HEK293 (cell line): ENCODE measurements around the gene CDK5.

Source experiments
- CTCF ChIA-PET: fragments of 350-600 bp; formaldehyde crosslinking; extraction: SDS; loops from one replicate; lab custom pipeline; 2021; ENCODE audit warnings: antibody characterized with exemption; lab: Yijun Ruan, JAX
- POLR2A ChIA-PET: fragments of 300-600 bp; formaldehyde crosslinking; extraction: SDS; loops from one replicate; lab custom pipeline; 2020; ENCODE audit warnings: antibody characterized with exemption, inconsistent platforms; lab: Yijun Ruan, JAX
- H3K27ac ChIP-seq: fragments of 200-500 bp; sonication (Bioruptor generic); 2 replicates; pipeline ENCODE4 v1.5.1; 2014; ENCODE audit warnings: low read depth, low read length, control low read depth, inconsistent platforms; ENCODE audit errors: extremely low read depth
- H3K36me3 ChIP-seq, 2 experiments: fragments of 200-500 bp in 1 of 2; sonication (Bioruptor generic) in 1 of 2; 1 replicate in 1 of 2; 2 replicates in 1 of 2; pipeline ENCODE4 v1.5.1; 2014 to 2017; ENCODE audit warnings: inconsistent platforms in 2 of 2, low read length in 2 of 2; ENCODE audit not compliant: control insufficient read depth in 2 of 2, insufficient read depth in 1 of 2
- H3K4me1 ChIP-seq: fragments of 200-500 bp; sonication (Bioruptor generic); 2 replicates; pipeline ENCODE4 v1.5.1; 2014; ENCODE audit warnings: mild to moderate bottlenecking, low read length, inconsistent platforms; ENCODE audit not compliant: control insufficient read depth, insufficient read depth
- H3K4me3 ChIP-seq: 2 replicates; pipeline ENCODE4 v1.5.1; 2011; ENCODE audit warnings: low read depth, mild to moderate bottlenecking, control low read depth, low read length, moderate library complexity
- H3K9me3 ChIP-seq: fragments of 200-500 bp; sonication (Bioruptor generic); 2 replicates; pipeline ENCODE4 v1.5.1; 2014; ENCODE audit warnings: low read depth, low read length, inconsistent platforms; ENCODE audit not compliant: control insufficient read depth, insufficient read depth
- BCL11B ChIP-seq: fragments of 450-650 bp; formaldehyde crosslinking; IDR thresholded peaks from 2 replicates; pipeline ENCODE4 v1.5.1; 2016; ENCODE audit warnings: low read depth, missing biosample characterization, missing genetic modification characterization
- EGR2 ChIP-seq: fragments of 450-650 bp; formaldehyde crosslinking; IDR thresholded peaks from 2 replicates; pipeline ENCODE4 v1.5.1; 2016; ENCODE audit warnings: low read depth, missing biosample characterization, missing genetic modification characterization
- GLIS1 ChIP-seq: fragments of 450-650 bp; formaldehyde crosslinking; IDR thresholded peaks from 2 replicates; pipeline ENCODE4 v1.5.1; 2016; ENCODE audit warnings: missing biosample characterization, missing genetic modification characterization
- WT1 ChIP-seq: fragments of 450-650 bp; formaldehyde crosslinking; IDR thresholded peaks from 2 replicates; pipeline ENCODE4 v1.5.1; 2016; ENCODE audit warnings: missing biosample characterization, missing genetic modification characterization
- ZBTB20 ChIP-seq: fragments of 450-650 bp; formaldehyde crosslinking; IDR thresholded peaks from 2 replicates; pipeline ENCODE4 v1.5.1; 2016; ENCODE audit warnings: missing biosample characterization, missing genetic modification characterization
- ZNF121 ChIP-seq: fragments of 450-650 bp; formaldehyde crosslinking; IDR thresholded peaks from 2 replicates; pipeline ENCODE4 v1.5.1; 2016; ENCODE audit warnings: missing biosample characterization, missing genetic modification characterization
- ZNF2 ChIP-seq: fragments of 450-650 bp; formaldehyde crosslinking; IDR thresholded peaks from 2 replicates; pipeline ENCODE4 v1.5.1; 2016; ENCODE audit warnings: missing biosample characterization, missing genetic modification characterization
- ZNF335 ChIP-seq: fragments of 450-650 bp; formaldehyde crosslinking; conservative IDR thresholded peaks from 2 replicates; pipeline ENCODE4 v1.5.1; 2016; ENCODE audit warnings: missing biosample characterization, missing genetic modification characterization
- ZNF366 ChIP-seq: fragments of 450-650 bp; formaldehyde crosslinking; conservative IDR thresholded peaks from 2 replicates; pipeline ENCODE4 v1.5.1; 2016; ENCODE audit warnings: missing biosample characterization, missing genetic modification characterization
- ZNF37A ChIP-seq: fragments of 450-650 bp; IDR thresholded peaks from 2 replicates; pipeline ENCODE4 v1.5.1; 2018; ENCODE audit warnings: missing biosample characterization, missing genetic modification characterization
- ZNF530 ChIP-seq: fragments of 450-650 bp; formaldehyde crosslinking; IDR thresholded peaks from 2 replicates; pipeline ENCODE4 v1.5.1; 2016; ENCODE audit warnings: low read depth, missing biosample characterization, missing genetic modification characterization
- ZNF560 ChIP-seq: fragments of 450-650 bp; formaldehyde crosslinking; IDR thresholded peaks from 2 replicates; pipeline ENCODE4 v1.5.1; 2017; ENCODE audit warnings: missing biosample characterization, missing genetic modification characterization, borderline replicate concordance
- ZNF561 ChIP-seq: fragments of 450-650 bp; IDR thresholded peaks from 2 replicates; pipeline ENCODE4 v1.5.1; 2018; ENCODE audit warnings: missing biosample characterization, missing genetic modification characterization, borderline replicate concordance
- ZNF624 ChIP-seq: fragments of 450-650 bp; formaldehyde crosslinking; IDR thresholded peaks from 2 replicates; pipeline ENCODE4 v1.5.1; 2017; ENCODE audit warnings: missing biosample characterization, missing genetic modification characterization
- ZNF660 ChIP-seq: fragments of 450-650 bp; IDR thresholded peaks from 2 replicates; pipeline ENCODE4 v1.5.1; 2018; ENCODE audit warnings: missing biosample characterization, mild to moderate bottlenecking, missing genetic modification characterization
- ZNF843 ChIP-seq: fragments of 450-650 bp; formaldehyde crosslinking; IDR thresholded peaks from 2 replicates; pipeline ENCODE4 v1.5.1; 2016; ENCODE audit warnings: missing biosample characterization, missing genetic modification characterization
- TF ChIP-seq, protein P1 (sequence below): fragments of 450-650 bp; formaldehyde crosslinking; IDR thresholded peaks from 2 replicates; pipeline ENCODE4 v1.5.1; 2016; ENCODE audit warnings: missing biosample characterization, missing genetic modification characterization
- TF ChIP-seq, protein P2 (sequence below): fragments of 450-650 bp; formaldehyde crosslinking; IDR thresholded peaks from 2 replicates; pipeline ENCODE4 v1.5.1; 2016; ENCODE audit warnings: missing biosample characterization, missing genetic modification characterization
- TF ChIP-seq, protein P3 (sequence below): fragments of 450-650 bp; formaldehyde crosslinking; conservative IDR thresholded peaks from 2 replicates; pipeline ENCODE4 v1.5.1; 2016; ENCODE audit warnings: low read depth, missing biosample characterization, missing genetic modification characterization
- TF ChIP-seq, protein P4 (sequence below): fragments of 450-650 bp; formaldehyde crosslinking; IDR thresholded peaks from 2 replicates; pipeline ENCODE4 v1.5.1; 2016; ENCODE audit warnings: missing biosample characterization, missing genetic modification characterization, borderline replicate concordance
- TF ChIP-seq, protein P5 (sequence below): fragments of 450-650 bp; formaldehyde crosslinking; IDR thresholded peaks from 2 replicates; pipeline ENCODE4 v1.5.1; 2016; ENCODE audit warnings: missing biosample characterization, missing genetic modification characterization

CDK5 gene

DNA sequence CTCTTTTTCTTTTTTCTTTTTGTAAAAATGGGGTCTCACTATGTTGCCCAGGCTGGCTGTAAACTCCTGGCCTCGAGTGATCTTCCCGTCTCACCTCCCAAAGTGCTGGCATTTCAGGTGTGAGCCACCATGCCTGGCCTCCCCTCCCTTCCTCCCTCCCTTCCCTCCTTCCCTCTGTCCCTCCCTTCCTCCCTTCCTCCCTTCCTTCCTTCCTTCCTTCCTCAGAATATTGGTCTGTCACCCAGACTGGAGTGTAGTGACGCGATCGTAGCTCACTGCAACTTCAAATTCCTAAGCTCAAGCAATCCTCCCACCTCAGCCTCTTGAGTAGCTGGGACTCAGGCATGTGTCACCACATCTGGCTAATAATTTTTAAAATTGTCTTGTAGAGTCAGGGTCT lies 37.0 kb upstream of the CDK5 start:
- Histone ChIP-seq H3K9me3 (no peaks in the 10 kb centered on the region), H3K4me3 (no peak overlapping the region), H3K27ac (0 out of 2 replicates have a peak overlapping the region, but pooled peaks have one; percentile 7), H3K36me3 (peaks cover 0 to 47% of the 10 kb centered on the region in 2 experiments; a peak in 2 of 3 replicates), H3K4me1 (0 out of 2 replicates have a peak, but pooled peaks cover under 1% of the 10 kb centered on the region)
- ChIA-PET CTCF (interaction anchor here (0.7 to 4.9 kb wide), 4 partner anchors 17 to 1404 kb away, joined by 3 to 43 read pairs (median 3); no protein-coding TSS in a partner anchor), POLR2A (no interaction called here)
- TF ChIP-seq, protein P1, sequence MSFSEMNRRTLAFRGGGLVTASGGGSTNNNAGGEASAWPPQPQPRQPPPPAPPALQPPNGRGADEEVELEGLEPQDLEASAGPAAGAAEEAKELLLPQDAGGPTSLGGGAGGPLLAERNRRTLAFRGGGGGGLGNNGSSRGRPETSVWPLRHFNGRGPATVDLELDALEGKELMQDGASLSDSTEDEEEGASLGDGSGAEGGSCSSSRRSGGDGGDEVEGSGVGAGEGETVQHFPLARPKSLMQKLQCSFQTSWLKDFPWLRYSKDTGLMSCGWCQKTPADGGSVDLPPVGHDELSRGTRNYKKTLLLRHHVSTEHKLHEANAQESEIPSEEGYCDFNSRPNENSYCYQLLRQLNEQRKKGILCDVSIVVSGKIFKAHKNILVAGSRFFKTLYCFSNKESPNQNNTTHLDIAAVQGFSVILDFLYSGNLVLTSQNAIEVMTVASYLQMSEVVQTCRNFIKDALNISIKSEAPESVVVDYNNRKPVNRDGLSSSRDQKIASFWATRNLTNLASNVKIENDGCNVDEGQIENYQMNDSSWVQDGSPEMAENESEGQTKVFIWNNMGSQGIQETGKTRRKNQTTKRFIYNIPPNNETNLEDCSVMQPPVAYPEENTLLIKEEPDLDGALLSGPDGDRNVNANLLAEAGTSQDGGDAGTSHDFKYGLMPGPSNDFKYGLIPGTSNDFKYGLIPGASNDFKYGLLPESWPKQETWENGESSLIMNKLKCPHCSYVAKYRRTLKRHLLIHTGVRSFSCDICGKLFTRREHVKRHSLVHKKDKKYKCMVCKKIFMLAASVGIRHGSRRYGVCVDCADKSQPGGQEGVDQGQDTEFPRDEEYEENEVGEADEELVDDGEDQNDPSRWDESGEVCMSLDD (tag by site-specific recombination), result no peak
- TF ChIP-seq ZNF366 (tag by site-specific recombination) (peak; percentile 86), WT1 (peak; percentile 87), ZNF121 (tag by site-specific recombination) (peak; percentile 99), ZNF624 (tag by site-specific recombination) (no peak)
- TF ChIP-seq, protein P2, sequence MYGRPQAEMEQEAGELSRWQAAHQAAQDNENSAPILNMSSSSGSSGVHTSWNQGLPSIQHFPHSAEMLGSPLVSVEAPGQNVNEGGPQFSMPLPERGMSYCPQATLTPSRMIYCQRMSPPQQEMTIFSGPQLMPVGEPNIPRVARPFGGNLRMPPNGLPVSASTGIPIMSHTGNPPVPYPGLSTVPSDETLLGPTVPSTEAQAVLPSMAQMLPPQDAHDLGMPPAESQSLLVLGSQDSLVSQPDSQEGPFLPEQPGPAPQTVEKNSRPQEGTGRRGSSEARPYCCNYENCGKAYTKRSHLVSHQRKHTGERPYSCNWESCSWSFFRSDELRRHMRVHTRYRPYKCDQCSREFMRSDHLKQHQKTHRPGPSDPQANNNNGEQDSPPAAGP (tag by site-specific recombination), result 0 out of 2 replicates have a peak, but pooled peaks have one; percentile 32

DNA sequence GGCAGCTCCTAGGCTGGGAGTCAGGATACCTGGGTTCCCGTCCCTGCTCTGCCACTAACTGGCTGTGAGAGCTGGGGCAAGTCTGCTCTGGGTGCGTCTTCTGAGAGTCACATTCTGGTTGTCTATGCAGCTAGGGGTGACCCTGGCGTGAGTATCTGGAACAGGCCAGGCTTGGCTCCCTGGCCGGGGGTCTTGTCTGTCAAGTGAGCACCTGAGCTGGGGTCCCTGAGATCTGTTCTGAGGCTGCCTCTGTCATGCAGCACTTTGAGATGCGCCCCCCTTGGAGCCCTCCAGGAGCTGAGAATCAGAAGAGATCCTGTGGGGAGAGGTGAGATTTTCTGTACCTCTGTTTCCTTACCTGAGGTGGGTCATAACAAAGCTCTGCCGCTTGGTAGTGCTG lies 36.1 kb upstream of the CDK5 start:
- Histone ChIP-seq H3K4me3 (no peak overlapping the region), H3K9me3 (no peaks in the 10 kb centered on the region), H3K27ac (no peak overlapping the region), H3K36me3 (peaks cover 0 to 48% of the 10 kb centered on the region in 2 experiments; a peak in 2 of 3 replicates), H3K4me1 (peaks cover 4% of the 10 kb centered on the region; the same call in 1 of the 2 replicates)
- CTCF ChIA-PET, result interaction anchor here (0.6 to 4.9 kb wide), 5 partner anchors 13 to 84 kb away, joined by 3 to 43 read pairs (median 3); no protein-coding TSS in a partner anchor
- POLR2A ChIA-PET, result no interaction called here
- TF ChIP-seq, protein P3, sequence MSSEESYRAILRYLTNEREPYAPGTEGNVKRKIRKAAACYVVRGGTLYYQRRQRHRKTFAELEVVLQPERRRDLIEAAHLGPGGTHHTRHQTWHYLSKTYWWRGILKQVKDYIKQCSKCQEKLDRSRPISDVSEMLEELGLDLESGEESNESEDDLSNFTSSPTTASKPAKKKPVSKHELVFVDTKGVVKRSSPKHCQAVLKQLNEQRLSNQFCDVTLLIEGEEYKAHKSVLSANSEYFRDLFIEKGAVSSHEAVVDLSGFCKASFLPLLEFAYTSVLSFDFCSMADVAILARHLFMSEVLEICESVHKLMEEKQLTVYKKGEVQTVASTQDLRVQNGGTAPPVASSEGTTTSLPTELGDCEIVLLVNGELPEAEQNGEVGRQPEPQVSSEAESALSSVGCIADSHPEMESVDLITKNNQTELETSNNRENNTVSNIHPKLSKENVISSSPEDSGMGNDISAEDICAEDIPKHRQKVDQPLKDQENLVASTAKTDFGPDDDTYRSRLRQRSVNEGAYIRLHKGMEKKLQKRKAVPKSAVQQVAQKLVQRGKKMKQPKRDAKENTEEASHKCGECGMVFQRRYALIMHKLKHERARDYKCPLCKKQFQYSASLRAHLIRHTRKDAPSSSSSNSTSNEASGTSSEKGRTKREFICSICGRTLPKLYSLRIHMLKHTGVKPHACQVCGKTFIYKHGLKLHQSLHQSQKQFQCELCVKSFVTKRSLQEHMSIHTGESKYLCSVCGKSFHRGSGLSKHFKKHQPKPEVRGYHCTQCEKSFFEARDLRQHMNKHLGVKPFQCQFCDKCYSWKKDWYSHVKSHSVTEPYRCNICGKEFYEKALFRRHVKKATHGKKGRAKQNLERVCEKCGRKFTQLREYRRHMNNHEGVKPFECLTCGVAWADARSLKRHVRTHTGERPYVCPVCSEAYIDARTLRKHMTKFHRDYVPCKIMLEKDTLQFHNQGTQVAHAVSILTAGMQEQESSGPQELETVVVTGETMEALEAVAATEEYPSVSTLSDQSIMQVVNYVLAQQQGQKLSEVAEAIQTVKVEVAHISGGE, result no peak
- TF ChIP-seq GLIS1, result 0 out of 2 replicates have a peak, but pooled peaks have one; percentile 10

DNA sequence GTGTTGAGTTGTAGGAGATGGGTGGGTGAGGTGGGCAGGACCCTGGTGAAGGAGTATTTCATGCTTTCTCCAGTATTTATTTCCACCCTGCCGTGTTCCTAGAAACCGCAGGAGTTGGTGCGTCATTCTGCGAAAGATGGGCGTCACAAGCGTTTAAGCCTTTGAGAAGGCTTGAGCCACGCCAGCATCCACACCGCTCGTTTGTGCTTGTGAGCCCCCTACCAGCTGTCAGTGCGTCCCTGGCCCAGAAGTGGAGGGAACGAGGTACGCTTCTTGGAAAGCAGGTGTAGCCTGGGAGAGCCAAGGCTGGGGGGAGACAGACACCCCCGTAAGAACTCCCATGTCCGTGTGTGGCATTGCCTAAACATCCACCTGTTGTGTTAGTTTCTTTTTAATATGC lies 34.3 kb upstream of the CDK5 start:
- no peaks in the 10 kb centered on the region for H3K9me3 ChIP-seq
- H3K4me3 ChIP-seq, result no peak overlapping the region
- POLR2A ChIA-PET, result no interaction called here
- CTCF ChIA-PET, result interaction anchor here (0.6 to 4.9 kb wide), 9 partner anchors 8 to 255 kb away, joined by 3 to 43 read pairs (median 4); partner anchors contain the start of gene ABCB8
- no peak overlapping the region for H3K27ac ChIP-seq
- H3K4me1 ChIP-seq, result peaks cover 4% of the 10 kb centered on the region; the same call in 1 of the 2 replicates
- peaks cover 0 to 55% of the 10 kb centered on the region in 2 experiments; a peak in 1 of 3 replicates for H3K36me3 ChIP-seq
- TF ChIP-seq ZNF660 (tag by site-specific recombination), result no peak
- no peak for TF ChIP-seq ZNF843
- TF ChIP-seq EGR2, result no peak
- no peak for TF ChIP-seq ZBTB20 (tag by site-specific recombination)
- no peak for TF ChIP-seq ZNF2
- TF ChIP-seq ZNF335 (tag by site-specific recombination), result no peak
- no peak for TF ChIP-seq BCL11B (tag by site-specific recombination)
- TF ChIP-seq, protein P4, sequence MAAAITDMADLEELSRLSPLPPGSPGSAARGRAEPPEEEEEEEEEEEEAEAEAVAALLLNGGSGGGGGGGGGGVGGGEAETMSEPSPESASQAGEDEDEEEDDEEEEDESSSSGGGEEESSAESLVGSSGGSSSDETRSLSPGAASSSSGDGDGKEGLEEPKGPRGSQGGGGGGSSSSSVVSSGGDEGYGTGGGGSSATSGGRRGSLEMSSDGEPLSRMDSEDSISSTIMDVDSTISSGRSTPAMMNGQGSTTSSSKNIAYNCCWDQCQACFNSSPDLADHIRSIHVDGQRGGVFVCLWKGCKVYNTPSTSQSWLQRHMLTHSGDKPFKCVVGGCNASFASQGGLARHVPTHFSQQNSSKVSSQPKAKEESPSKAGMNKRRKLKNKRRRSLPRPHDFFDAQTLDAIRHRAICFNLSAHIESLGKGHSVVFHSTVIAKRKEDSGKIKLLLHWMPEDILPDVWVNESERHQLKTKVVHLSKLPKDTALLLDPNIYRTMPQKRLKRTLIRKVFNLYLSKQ (tag by site-specific recombination), result no peak
- TF ChIP-seq, protein P5, sequence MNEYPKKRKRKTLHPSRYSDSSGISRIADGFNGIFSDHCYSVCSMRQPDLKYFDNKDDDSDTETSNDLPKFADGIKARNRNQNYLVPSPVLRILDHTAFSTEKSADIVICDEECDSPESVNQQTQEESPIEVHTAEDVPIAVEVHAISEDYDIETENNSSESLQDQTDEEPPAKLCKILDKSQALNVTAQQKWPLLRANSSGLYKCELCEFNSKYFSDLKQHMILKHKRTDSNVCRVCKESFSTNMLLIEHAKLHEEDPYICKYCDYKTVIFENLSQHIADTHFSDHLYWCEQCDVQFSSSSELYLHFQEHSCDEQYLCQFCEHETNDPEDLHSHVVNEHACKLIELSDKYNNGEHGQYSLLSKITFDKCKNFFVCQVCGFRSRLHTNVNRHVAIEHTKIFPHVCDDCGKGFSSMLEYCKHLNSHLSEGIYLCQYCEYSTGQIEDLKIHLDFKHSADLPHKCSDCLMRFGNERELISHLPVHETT (tag by site-specific recombination), result no peak
- TF ChIP-seq ZNF560 (tag by site-specific recombination), result no peak
- no peak for TF ChIP-seq ZNF561 (tag by site-specific recombination)
- no peak for TF ChIP-seq ZNF37A
- no peak for TF ChIP-seq ZNF530
